GM12878 (cell line): ENCODE data around the gene ZSWIM5. TPM values are rescaled to one million over a fixed set of nuclear protein-coding genes. Genes with fewer than 3 reads are reported as not detected.
"Not testable (repeated sequence)": the region's sequence is repeated elsewhere in the genome, so short reads cannot be mapped to it uniquely, and the experiment has no call there.

Source experiments
- ATAC-seq: fragments of 200-7000 bp; cut with Tn5 transposase; 3 replicates; pipeline ENCODE4 v1.9.1; 2020; ENCODE audit warnings: mild to moderate bottlenecking, moderate library complexity
- BruUV-seq: library from RNA; stranded (reverse); fragments of 400-500 nt; replicated peaks from 2 replicates; lab custom pipeline; 2021; lab: Mats Ljungman, UMichigan
- CTCF ChIA-PET: fragments of 300-600 bp; sonication (Branson Sonifier 250); formaldehyde crosslinking; extraction: SDS; loops from one replicate; lab custom pipeline; 2021; ENCODE audit warnings: inconsistent platforms; lab: Yijun Ruan, JAX
- POLR2A ChIA-PET: fragments of 350-600 bp; formaldehyde crosslinking; extraction: SDS; loops from one replicate; lab custom pipeline; 2021; ENCODE audit warnings: inconsistent platforms; lab: Charles Lee
- RAD21 ChIA-PET: fragments of 300-600 bp; sonication (Branson Sonifier 250); formaldehyde crosslinking; loops from one replicate; lab custom pipeline; 2023; ENCODE audit warnings: antibody characterized with exemption; ENCODE audit not compliant: unreplicated experiment; lab: Charles Lee
- SMC1A ChIA-PET: fragments of 300-600 bp; sonication (Branson Sonifier 250); formaldehyde crosslinking; loops from one replicate; lab custom pipeline; 2023; ENCODE audit not compliant: unreplicated experiment, uncharacterized antibody; lab: Charles Lee
- DNase-seq: peaks from one replicate; pipeline ENCODE4 v3.0.0-alpha.2; 2011; ENCODE audit warnings: low read depth, low spot score
- FAIRE-seq: peaks from 3 replicates; lab custom pipeline; 2011; peaks lifted over from hg19 to GRCh38; lab: Jason Lieb, UNC
- H2AFZ ChIP-seq: 2 replicates; pipeline ENCODE4 v1.6.0; 2011; ENCODE audit warnings: low read depth, low read length, control low read depth; ENCODE audit not compliant: control insufficient read depth
- H3K27ac ChIP-seq: 2 replicates; pipeline ENCODE4 v1.5.1; 2011; ENCODE audit warnings: control low read depth; ENCODE audit not compliant: control insufficient read depth, insufficient read depth
- H3K27me3 ChIP-seq, 2 experiments: replicated peaks in 1 of 2; 2 replicates each; pipeline versions ENCODE4 v1.6.0 to v1.6.1; 2011; ENCODE audit warnings: low read length in 1 of 2; ENCODE audit not compliant: control insufficient read depth in 2 of 2, insufficient read depth in 2 of 2
- H3K36me3 ChIP-seq, 2 experiments: 2 replicates each; pipeline ENCODE4 v1.5.1; 2011; ENCODE audit warnings: low read length in 1 of 2; ENCODE audit not compliant: control insufficient read depth in 2 of 2, insufficient read depth in 2 of 2
- H3K4me1 ChIP-seq: 2 replicates; pipeline ENCODE4 v1.6.1; 2011; ENCODE audit warnings: mild to moderate bottlenecking, low read length, moderate library complexity, mixed read lengths; ENCODE audit not compliant: control insufficient read depth, insufficient read depth
- H3K4me2 ChIP-seq: 2 replicates; pipeline ENCODE4 v1.6.0; 2011; ENCODE audit warnings: control low read depth; ENCODE audit not compliant: control insufficient read depth, insufficient read depth
- H3K4me3 ChIP-seq: fragments of 200-600 bp; sonication (generic); 2 replicates; pipeline ENCODE4 v1.5.1; 2016
- H3K79me2 ChIP-seq: 2 replicates; pipeline ENCODE4 v1.6.0; 2011; ENCODE audit warnings: low read length; ENCODE audit not compliant: control insufficient read depth, insufficient read depth
- H3K9ac ChIP-seq: 2 replicates; pipeline ENCODE4 v1.8.0; 2011; ENCODE audit warnings: low read length, control low read depth, mixed read lengths; ENCODE audit not compliant: control insufficient read depth, insufficient read depth
- H3K9me3 ChIP-seq: replicated peaks from 3 replicates; pipeline ENCODE4 v1.5.1; 2011; ENCODE audit warnings: mild to moderate bottlenecking, low read length; ENCODE audit not compliant: control insufficient read depth, insufficient read depth
- H4K20me1 ChIP-seq: 2 replicates; pipeline ENCODE4 v1.6.0; 2011; ENCODE audit not compliant: control insufficient read depth, insufficient read depth
- ASH2L ChIP-seq: fragments of 300-600, 200-600 bp; sonication (generic); IDR thresholded peaks from 2 replicates; pipeline ENCODE4 v1.6.1; 2017; ENCODE audit warnings: low read depth, mild to moderate bottlenecking, borderline replicate concordance
- BCL11A ChIP-seq: IDR thresholded peaks from 2 replicates; pipeline ENCODE4 v1.6.1; 2011; ENCODE audit warnings: low read depth, low read length
- CREB1 ChIP-seq: IDR thresholded peaks from 2 replicates; pipeline ENCODE4 v1.6.1; 2012; ENCODE audit warnings: low read depth, mild to moderate bottlenecking, inconsistent platforms
- DPF2 ChIP-seq: fragments of 450-650 bp; IDR thresholded peaks from 2 replicates; pipeline ENCODE4 v1.6.1; 2017; ENCODE audit warnings: mild to moderate bottlenecking
- EGR1 ChIP-seq, 2 experiments: IDR thresholded peaks; 1 replicate in 1 of 2; 2 replicates in 1 of 2; pipeline ENCODE4 v1.6.1; 2011 to 2012; ENCODE audit warnings: low read depth in 2 of 2, low read length in 2 of 2, borderline replicate concordance in 1 of 2, mild to moderate bottlenecking in 1 of 2, moderate library complexity in 1 of 2
- ESRRA ChIP-seq: IDR thresholded peaks from 2 replicates; pipeline ENCODE4 v1.6.1; 2012; ENCODE audit warnings: mild to moderate bottlenecking, low read length, improper control_type of control experiment
- HDAC2 ChIP-seq: fragments of 200-600 bp; sonication (generic); IDR thresholded peaks from 2 replicates; pipeline ENCODE4 v1.6.1; 2017
- KAT2A ChIP-seq: conservative IDR thresholded peaks from 2 replicates; pipeline ENCODE4 v1.6.1; 2011; ENCODE audit warnings: low read depth, low read length; ENCODE audit not compliant: control insufficient read depth
- KLF5 ChIP-seq: fragments of 450-650 bp; IDR thresholded peaks from 2 replicates; pipeline ENCODE4 v1.6.1; 2014; ENCODE audit warnings: mild to moderate bottlenecking; ENCODE audit not compliant: partially characterized antibody
- MYC ChIP-seq: IDR thresholded peaks from 2 replicates; pipeline ENCODE4 v1.6.1; 2011; ENCODE audit warnings: mild to moderate bottlenecking, low read length, moderate library complexity, inconsistent platforms; ENCODE audit not compliant: insufficient read depth, insufficient replicate concordance, insufficient read length, severe bottlenecking
- NR2C2 ChIP-seq: IDR thresholded peaks from 2 replicates; pipeline ENCODE4 v1.6.1; 2011; ENCODE audit warnings: borderline replicate concordance, low read depth; ENCODE audit not compliant: control insufficient read depth, insufficient read length
- RB1 ChIP-seq: fragments of 450-650 bp; formaldehyde crosslinking; IDR thresholded peaks from 2 replicates; pipeline ENCODE4 v1.6.1; 2017; ENCODE audit warnings: mild to moderate bottlenecking, borderline replicate concordance
- RBBP5 ChIP-seq: fragments of 200-600 bp; sonication (generic); conservative IDR thresholded peaks from 2 replicates; pipeline ENCODE4 v1.6.1; 2016
- SPI1 ChIP-seq: IDR thresholded peaks from 2 replicates; pipeline ENCODE4 v1.6.1; 2011; ENCODE audit warnings: low read depth, mild to moderate bottlenecking, low read length, moderate library complexity, borderline replicate concordance; ENCODE audit not compliant: insufficient read depth
- ZNF207 ChIP-seq: fragments of 450-650 bp; IDR thresholded peaks from 2 replicates; pipeline ENCODE4 v1.6.1; 2014; ENCODE audit warnings: antibody characterized with exemption, mild to moderate bottlenecking, borderline replicate concordance
- ZZZ3 ChIP-seq: IDR thresholded peaks from 2 replicates; pipeline ENCODE4 v1.6.1; 2011; ENCODE audit warnings: low read depth; ENCODE audit not compliant: control insufficient read depth, insufficient read length
- WGBS: methylation state at CpG from one replicate; pipeline ENCODE4 v1.1.6; 2016; ENCODE audit warnings: low lambda C conversion rate; ENCODE audit not compliant: insufficient replicate concordance, insufficient coverage; ENCODE audit errors: missing lambda C conversion rate; 5-methylcytosine and 5-hydroxymethylcytosine counted together
- in situ Hi-C: fragments of 300-500 bp; cut with MboI; formaldehyde crosslinking; loops from 9 replicates; pipeline ENCODE4 v1.14.3; 2018; ENCODE audit warnings: mixed read lengths
- intact Hi-C: fragments of 100-400 bp; cut with micrococcal nuclease; formaldehyde crosslinking; loops from one replicate; pipeline ENCODE4 v1.14.2; 2022; ENCODE audit not compliant: unreplicated experiment
- polyA plus RNA-seq, 11 experiments: library from polyadenylated mRNA; depleted of rRNA in 4 of 11; unstranded in 6 of 11; stranded (reverse) in 5 of 11; fragments of >200 nt; fragmentation: Nextera tagmentation in 4 of 11; fragmentation: Illumina TruSeq in 1 of 11; extraction: Ambion mirVana in 4 of 11; extraction: Trizol in 1 of 11; gene quantifications; 1 replicate in 1 of 11; 2 replicates in 10 of 11; pipeline versions ENCODE4 v1.2.1 to v1.2.3, GENCODE V29; 2011 to 2016; ENCODE audit warnings: inconsistent platforms in 2 of 11, missing spikeins in 2 of 11, low read depth in 1 of 11
- total RNA-seq, 4 experiments: library from RNA; depleted of rRNA in 3 of 4; stranded (reverse); fragments of >200 nt in 3 of 4; fragmentation: Illumina TruSeq in 1 of 4; extraction: Trizol in 1 of 4; gene quantifications; 2 replicates each; pipeline versions ENCODE4 v1.2.1 to v1.2.3, GENCODE V29; 2013 to 2021

ZSWIM5 gene
- total and polyA plus RNA-seq, 10 of the 15 experiments (the other 5 are each of a cell fraction or from before 2014, with no cell fraction given) = 0.07 to 0.97 (median 0.34) TPM; not detected in 1

- no peak for TF ChIP-seq SPI1
- no peak for TF ChIP-seq ZZZ3
- no peak for TF ChIP-seq ESRRA
These were observed 141.3 kb downstream of the ZSWIM5 start (continued) for GRCh38 chr1:45065083-45065482.

- H3K27ac ChIP-seq, intact Hi-C loops, H3K4me1 ChIP-seq, H3K9me3 ChIP-seq, H3K27me3 ChIP-seq, H2AFZ ChIP-seq, ATAC-seq, in situ Hi-C loops, SMC1A ChIA-PET, H3K79me2 ChIP-seq, POLR2A ChIA-PET, H3K36me3 ChIP-seq, H3K4me3 ChIP-seq, BruUV-seq, RAD21 ChIA-PET, H3K4me2 ChIP-seq, DNase-seq, H3K9ac ChIP-seq, CTCF ChIA-PET, H4K20me1 ChIP-seq, FAIRE-seq: not testable (repeated sequence)
- 28% methylated on average over 4 of the region's 4 CpGs for WGBS
These were observed 143.9 kb downstream of the ZSWIM5 start for GRCh38 chr1:45062463-45062862.

DNA sequence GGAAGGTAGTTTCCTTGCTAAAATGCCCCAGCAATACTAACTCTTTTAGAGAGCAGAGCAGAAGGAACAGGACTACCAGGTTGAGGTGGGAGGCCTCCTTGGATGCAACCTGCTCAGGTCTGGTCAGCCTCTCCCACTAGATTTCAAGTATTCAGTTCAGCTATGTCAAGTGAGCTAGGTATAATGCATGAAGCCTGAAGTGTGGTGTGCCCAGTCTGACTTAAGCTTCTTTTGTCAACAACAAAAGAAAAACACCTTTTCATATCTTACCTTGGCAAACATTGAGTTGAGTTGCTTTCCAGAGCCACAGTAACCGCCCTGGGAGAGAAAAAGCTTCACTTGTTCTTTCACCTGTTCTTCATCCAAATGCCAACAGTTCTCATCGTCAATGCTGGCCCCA, 146.6 kb downstream of the ZSWIM5 start:
- intact Hi-C loops (no loop called here), in situ Hi-C loops (no loop called here)
- Histone ChIP-seq H2AFZ (no peak overlapping the region), H3K9ac (no peak overlapping the region), H4K20me1 (no peaks in the 10 kb centered on the region), H3K4me2 (no peak overlapping the region), H3K9me3 (no peaks in the 10 kb centered on the region), H3K27ac (no peak overlapping the region), H3K27me3 (no peaks in the 10 kb centered on the region), H3K4me1 (peaks cover 5% of the 10 kb centered on the region; the same call in 1 of the 2 replicates), H3K36me3 (no peaks in the 10 kb centered on the region), H3K4me3 (no peak overlapping the region), H3K79me2 (no peaks in the 10 kb centered on the region)
- ATAC-seq (no peak), DNase-seq (no peak), FAIRE-seq (no peak)
- WGBS = 31% methylated on average over 2 of the region's 2 CpGs
- ChIA-PET CTCF (interaction anchor here (0.6 to 0.9 kb wide), 2 partner anchors 8 to 14 kb away, joined by 3 read pairs; no protein-coding TSS in a partner anchor), SMC1A (interaction anchor here (1.1 kb wide), 1 partner anchor 18 kb away, joined by 3 read pairs; no protein-coding TSS in a partner anchor), RAD21 (no interaction called here), POLR2A (interaction anchor here (1.1 kb wide), 1 partner anchor 26 kb away, joined by 3 read pairs; no protein-coding TSS in a partner anchor)
- no TSS peak for BruUV-seq
- TF ChIP-seq KLF5 = no peak
- TF ChIP-seq RBBP5 = no peak
- no peak for TF ChIP-seq MYC
- no peak for TF ChIP-seq NR2C2
- no peak for TF ChIP-seq ZNF207
- no peak for TF ChIP-seq BCL11A
- no peak for TF ChIP-seq KAT2A
- TF ChIP-seq RB1 = no peak
- TF ChIP-seq ASH2L = no peak
- TF ChIP-seq CREB1 = no peak
- TF ChIP-seq DPF2 = no peak
- TF ChIP-seq HDAC2 = no peak
- no peak for TF ChIP-seq EGR1 (IDR thresholded peaks at IDR 0.05; ENCODE audit: borderline replicate concordance in 1 of 2, low read depth in 2 of 2, low read length in 2 of 2)
